GM23248 (cell line): ENCODE data around the gene UIMC1.

ENCODE experiments used
- EZH2 ChIP-seq: fragments of 200-600 bp; sonication (generic); IDR thresholded peaks from 2 replicates; pipeline ENCODE4 v1.6.1; 2018; ENCODE audit warnings: antibody characterized with exemption, mild to moderate bottlenecking; ENCODE audit not compliant: insufficient read depth, poor library complexity, severe bottlenecking
- EZH2phosphoT487 ChIP-seq: fragments of 200-600 bp; sonication (generic); IDR thresholded peaks from 2 replicates; pipeline ENCODE4 v1.6.1; 2018; ENCODE audit warnings: antibody characterized with exemption, moderate library complexity, mild to moderate bottlenecking, low read depth; ENCODE audit not compliant: insufficient read depth

GRCh38 chr5:176866707-176867310 is 139.8 kb downstream of the UIMC1 start:
- TF ChIP-seq EZH2, result peak; percentile 29
- no peak for TF ChIP-seq EZH2phosphoT487
